WERI-Rb-1 (cell line): Measurements from ENCODE around the gene MAP3K15.

ENCODE experiments used
- DNase-seq: peaks from one replicate; pipeline ENCODE4 v3.0.0-alpha.2; 2020
- H3K27ac ChIP-seq: fragments of 250-450 bp; sonication (Bioruptor Pico); 2 replicates; pipeline ENCODE4 v1.5.1; 2020; ENCODE audit warnings: mild to moderate bottlenecking, moderate library complexity
- H3K27me3 ChIP-seq: fragments of 250-450 bp; sonication (Bioruptor Pico); 2 replicates; pipeline ENCODE4 v1.5.1; 2021; ENCODE audit warnings: mild to moderate bottlenecking, low read depth, moderate library complexity; ENCODE audit not compliant: insufficient read depth, severe bottlenecking
- H3K36me3 ChIP-seq: fragments of 250-450 bp; sonication (Bioruptor Pico); 2 replicates; pipeline ENCODE4 v1.5.1; 2020; ENCODE audit warnings: mild to moderate bottlenecking, moderate library complexity
- H3K4me3 ChIP-seq: 2 replicates; pipeline ENCODE4 v1.5.1; 2011; ENCODE audit warnings: low read depth, mild to moderate bottlenecking, control low read depth, low read length
- H3K9me3 ChIP-seq: fragments of 250-450 bp; sonication (Bioruptor Pico); 2 replicates; pipeline ENCODE4 v1.5.1; 2021; ENCODE audit warnings: mild to moderate bottlenecking, moderate library complexity; ENCODE audit not compliant: severe bottlenecking
- CTCF ChIP-seq: IDR thresholded peaks from 2 replicates; pipeline ENCODE4 v1.5.1; 2011; ENCODE audit warnings: low read depth, mild to moderate bottlenecking, control low read depth, inconsistent platforms, low read length

The MAP3K15 gene

GRCh38 chrX:19557822-19558221, 42.5 kb upstream of the MAP3K15 start:
- Histone ChIP-seq H3K27ac (no peak overlapping the region), H3K27me3 (no peaks in the 10 kb centered on the region), H3K36me3 (no peaks in the 10 kb centered on the region), H3K4me3 (no peak overlapping the region), H3K9me3 (no peaks in the 10 kb centered on the region)
- DNase-seq, result no peak
- TF ChIP-seq CTCF, result no peak

- TF ChIP-seq CTCF, result no peak
- H3K4me3 ChIP-seq, result no peak overlapping the region
These were observed 40.9 kb upstream of the MAP3K15 start for GRCh38 chrX:19556202-19556601.

GRCh38 chrX:19555683-19556082, 40.4 kb upstream of the MAP3K15 start:
- no peaks in the 10 kb centered on the region for H3K36me3 ChIP-seq
- no peak overlapping the region for H3K27ac ChIP-seq
- no peaks in the 10 kb centered on the region for H3K9me3 ChIP-seq
- no peak for DNase-seq
- TF ChIP-seq CTCF, result no peak
- no peaks in the 10 kb centered on the region for H3K27me3 ChIP-seq
- no peak overlapping the region for H3K4me3 ChIP-seq

More at GRCh38 chrX:19556202-19556601, 40.9 kb upstream of the MAP3K15 start:
- H3K36me3 ChIP-seq, result no peaks in the 10 kb centered on the region
- no peak overlapping the region for H3K27ac ChIP-seq
- no peaks in the 10 kb centered on the region for H3K27me3 ChIP-seq
- no peak for DNase-seq
- no peaks in the 10 kb centered on the region for H3K9me3 ChIP-seq

GRCh38 chrX:19555236-19555635, 39.9 kb upstream of the MAP3K15 start:
- Histone ChIP-seq H3K4me3 (no peak overlapping the region), H3K27me3 (no peaks in the 10 kb centered on the region), H3K9me3 (no peaks in the 10 kb centered on the region), H3K36me3 (no peaks in the 10 kb centered on the region), H3K27ac (no peak overlapping the region)
- DNase-seq, result no peak
- TF ChIP-seq CTCF, result no peak

DNA sequence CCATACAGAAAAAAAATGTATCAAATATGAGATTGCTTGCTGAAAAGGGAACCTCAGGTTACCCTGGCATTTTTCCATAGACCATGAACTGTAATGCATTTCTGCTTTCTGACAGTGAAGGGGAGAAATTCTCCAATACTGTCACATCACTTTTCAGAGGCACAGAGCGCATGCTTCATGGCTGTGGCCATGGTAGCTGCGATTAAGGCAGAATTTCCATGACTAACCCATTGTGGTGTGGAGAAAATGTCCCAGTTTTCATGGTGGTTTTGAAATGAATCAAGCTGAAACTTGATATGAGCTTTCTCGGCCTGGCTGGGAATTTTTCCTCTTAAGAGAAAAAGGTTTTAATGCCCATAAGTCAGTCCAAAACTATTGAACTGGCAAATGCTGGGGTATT, 39.5 kb upstream of the MAP3K15 start:
- no peak for DNase-seq
- Histone ChIP-seq H3K4me3 (no peak overlapping the region), H3K36me3 (no peaks in the 10 kb centered on the region), H3K27ac (no peak overlapping the region), H3K27me3 (no peaks in the 10 kb centered on the region), H3K9me3 (no peaks in the 10 kb centered on the region)
- no peak for TF ChIP-seq CTCF

GRCh38 chrX:19552793-19553192, 37.5 kb upstream of the MAP3K15 start:
- Histone ChIP-seq H3K27me3 (no peaks in the 10 kb centered on the region), H3K4me3 (no peak overlapping the region), H3K36me3 (no peaks in the 10 kb centered on the region), H3K9me3 (no peaks in the 10 kb centered on the region), H3K27ac (no peak overlapping the region)
- no peak for TF ChIP-seq CTCF
- DNase-seq, result no peak
